GM21515 (cell line): ENCODE results near the gene RAB35.

ENCODE experiments used
- ATAC-seq: cut with Tn5 transposase; IDR thresholded peaks from one replicate; pipeline ENCODE4 v1.9.1; 2021; ENCODE audit not compliant: unreplicated experiment

The RAB35 gene

DNA sequence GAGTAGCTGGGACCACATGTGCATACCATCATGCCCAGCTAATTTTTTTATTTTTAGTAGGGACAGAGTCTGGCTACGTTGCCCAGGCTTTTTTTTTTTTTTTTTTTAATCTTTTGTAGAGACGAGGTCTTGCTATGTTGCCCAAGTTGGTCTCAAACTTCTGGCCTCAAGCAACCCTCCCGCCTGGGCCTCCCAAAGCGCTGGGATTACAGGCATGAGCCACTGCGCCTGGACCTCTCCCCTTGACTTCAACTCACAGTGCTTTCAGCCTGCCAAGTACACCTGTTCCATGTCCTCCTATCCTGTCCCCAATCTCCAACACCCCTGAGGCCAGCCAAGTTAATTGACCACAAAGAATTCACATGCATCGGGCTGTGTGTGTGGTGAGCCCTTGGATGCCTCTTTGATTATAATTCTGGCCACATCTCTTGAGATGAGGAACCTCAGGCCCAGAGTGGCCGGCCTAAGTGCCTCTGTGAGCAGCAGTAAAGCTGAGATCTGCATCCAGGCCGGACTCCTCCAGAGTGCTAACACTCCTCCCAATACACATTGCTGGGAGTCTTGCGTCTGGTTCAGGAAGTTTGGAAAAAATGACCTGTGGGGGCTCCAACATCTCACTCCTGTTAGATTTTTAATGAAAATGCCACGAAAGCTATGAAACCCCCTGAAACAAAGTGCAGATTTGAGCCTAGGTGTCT, 6.8 kb downstream of the RAB35 start:
- no peak for ATAC-seq

DNA sequence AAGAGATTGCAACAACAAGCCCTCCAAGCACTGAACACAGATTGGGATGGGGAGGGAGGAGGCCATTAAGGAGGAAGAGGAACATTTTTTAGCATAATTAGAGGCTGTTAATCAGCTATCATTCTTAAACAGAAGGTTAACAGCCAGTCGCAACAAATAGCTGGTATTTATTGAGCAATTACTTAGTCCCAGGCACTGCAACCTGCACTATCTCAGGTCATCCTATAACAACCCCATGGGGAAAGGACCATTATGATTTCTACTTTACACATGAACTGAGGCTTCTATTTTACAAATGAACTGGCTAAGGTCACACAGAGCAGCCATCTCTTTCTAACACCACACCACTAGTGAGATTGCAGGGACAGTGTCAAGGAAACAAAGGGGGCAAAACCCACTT, 10.4 kb downstream of the RAB35 start:
- no peak for ATAC-seq

DNA sequence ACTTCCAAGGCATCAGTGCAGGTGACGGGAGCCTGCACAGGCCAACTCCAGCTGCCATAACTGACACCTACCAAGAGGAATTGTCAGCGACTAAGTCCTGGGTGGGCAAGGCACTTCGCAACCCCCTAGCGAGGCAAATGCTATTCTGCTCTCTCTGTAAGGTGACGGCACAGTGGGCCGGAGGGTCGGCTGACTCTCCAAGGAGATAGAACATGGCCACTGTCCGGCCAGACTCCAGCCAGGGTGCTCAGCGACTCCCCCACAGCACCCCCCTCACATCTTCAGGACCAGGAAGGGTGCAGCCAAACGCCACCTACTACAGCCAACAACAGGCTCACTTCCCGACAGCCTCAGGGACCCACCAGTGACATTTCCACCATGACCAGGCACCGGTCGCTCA, 13.2 kb downstream of the RAB35 start:
- no peak for ATAC-seq

DNA sequence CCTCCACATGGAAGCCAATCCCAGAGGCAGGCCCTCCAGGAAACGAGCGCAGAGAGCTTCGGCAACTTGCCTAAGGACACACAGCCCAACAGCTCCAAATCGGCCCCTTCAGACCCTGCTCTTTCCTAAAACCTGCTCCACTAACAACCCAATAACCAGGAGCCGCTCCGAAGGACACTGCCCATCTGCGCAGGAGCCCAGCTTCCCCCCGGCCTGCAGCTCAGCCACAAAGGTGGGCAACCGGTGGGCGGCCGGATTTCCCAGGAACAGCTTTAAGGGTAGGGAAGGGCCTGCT, 13.6 kb downstream of the RAB35 start:
- no peak for ATAC-seq

DNA sequence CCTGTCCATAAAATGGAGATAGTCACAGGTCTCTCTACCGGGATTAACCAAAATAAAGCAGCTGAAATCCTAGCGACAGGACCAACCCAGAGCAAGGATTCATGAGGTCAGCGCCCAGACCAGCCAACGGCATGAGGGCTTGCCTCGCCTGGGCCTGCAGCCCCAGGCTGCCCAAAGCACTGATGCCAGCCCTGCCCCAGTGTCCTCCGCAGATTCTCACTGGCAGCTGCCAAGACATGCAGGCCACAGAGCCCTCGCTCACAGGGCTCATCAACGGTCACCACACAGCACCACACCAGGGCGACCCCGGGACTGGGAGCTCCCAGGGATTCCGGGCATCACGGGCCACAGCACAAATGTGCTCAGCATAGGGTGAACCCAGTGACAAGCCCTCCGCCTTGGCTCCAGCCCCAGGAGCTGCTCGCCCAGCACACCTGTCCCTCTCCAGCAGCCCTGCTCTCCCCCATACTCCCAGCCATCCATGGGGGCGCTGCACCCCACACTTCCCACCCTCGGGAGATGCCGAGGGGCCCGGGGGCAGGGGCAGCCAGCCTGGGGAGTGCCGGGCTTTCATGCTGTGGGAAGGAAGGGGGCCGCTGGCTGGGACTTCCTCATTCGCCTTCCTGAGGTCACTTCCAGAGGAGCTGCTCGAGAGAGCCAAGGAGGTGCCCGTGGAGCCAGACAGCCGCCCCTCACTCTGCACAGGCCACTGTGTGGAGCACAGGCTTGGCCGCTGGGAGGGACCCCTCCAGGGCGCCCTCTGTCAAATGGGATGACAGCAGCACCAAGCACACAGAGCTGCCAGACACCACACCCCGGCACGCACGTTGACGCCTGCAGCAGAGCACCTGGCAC, 14.1 kb downstream of the RAB35 start:
- no peak for ATAC-seq

DNA sequence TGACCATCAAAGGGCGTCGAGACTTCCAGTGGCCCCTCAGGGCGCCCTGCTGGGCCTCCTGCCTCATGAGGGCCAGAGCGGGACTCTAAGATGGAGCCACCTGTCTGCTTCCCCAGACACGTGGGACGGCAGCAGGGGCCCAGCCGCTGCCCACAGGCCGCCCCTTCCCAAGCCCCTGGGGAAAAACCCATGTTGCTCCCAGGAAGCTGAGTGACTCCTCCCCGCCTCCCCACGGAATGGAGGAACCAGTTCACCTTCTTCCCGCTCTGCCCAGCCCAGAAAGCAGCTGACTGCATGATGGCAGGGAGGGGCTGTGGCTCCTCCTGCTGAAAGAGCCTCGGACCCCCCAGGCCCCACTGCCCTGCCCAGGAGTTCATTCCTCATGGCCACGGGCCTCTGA, 14.9 kb downstream of the RAB35 start:
- no peak for ATAC-seq

DNA sequence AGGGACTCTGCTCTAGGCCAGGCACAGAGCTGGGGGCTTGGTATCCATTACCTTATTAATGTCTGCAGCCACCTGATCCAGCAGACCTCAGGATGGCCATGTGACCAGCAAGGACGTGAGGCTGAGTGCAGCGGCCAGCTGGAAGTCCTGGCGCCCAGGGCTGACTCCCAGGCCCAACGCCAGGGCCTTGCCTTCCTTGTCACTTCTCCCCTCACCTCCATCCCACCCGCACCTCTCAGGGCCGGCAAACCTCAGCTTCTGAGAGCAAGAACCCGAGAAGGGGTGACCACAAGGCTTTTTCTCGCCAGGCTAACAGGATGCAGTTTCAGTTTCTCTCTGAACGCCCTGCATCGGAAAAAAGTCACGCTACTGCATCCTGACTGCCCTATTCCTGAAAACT, 15.4 kb downstream of the RAB35 start:
- ATAC-seq, result no peak

DNA sequence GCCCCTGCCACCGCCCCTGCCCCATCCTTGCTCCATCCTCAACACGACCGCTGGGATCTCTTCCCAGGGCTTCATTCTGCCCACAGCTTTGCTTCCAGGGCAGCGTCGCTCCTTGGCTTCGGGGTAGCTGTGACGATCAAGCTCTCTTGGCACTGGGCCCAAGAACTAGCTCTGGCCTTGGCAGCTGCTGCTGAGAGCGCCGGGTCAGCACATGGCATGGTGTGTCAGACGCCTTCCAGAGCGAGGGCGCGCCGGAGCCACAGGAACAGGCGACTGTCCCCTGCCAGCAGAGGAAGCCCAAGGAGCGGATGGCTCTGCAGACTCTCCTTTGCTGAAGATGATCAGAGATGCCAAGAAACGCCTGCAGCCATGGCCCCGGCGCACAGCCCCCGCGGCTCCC, 15.9 kb downstream of the RAB35 start:
- no peak for ATAC-seq

DNA sequence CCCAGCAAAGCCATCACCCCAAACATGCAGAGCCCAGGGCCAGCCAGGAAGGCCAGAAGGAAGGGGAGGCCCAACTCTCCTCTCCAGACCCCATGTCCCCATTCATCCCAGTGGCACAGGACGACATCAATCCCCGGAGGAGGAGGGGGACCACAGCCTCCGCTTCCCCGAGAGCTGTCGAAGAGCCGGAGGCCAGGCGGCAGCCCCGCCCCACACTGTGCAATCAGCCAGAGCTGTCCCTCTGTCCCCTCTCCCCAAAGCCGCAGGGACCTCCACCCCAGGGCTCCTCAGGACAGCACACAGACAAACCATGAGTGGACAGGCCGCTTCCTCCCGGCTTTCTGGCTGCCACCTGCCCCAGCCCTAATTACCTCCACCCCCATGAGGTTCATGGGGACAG, 16.8 kb downstream of the RAB35 start:
- no peak for ATAC-seq

DNA sequence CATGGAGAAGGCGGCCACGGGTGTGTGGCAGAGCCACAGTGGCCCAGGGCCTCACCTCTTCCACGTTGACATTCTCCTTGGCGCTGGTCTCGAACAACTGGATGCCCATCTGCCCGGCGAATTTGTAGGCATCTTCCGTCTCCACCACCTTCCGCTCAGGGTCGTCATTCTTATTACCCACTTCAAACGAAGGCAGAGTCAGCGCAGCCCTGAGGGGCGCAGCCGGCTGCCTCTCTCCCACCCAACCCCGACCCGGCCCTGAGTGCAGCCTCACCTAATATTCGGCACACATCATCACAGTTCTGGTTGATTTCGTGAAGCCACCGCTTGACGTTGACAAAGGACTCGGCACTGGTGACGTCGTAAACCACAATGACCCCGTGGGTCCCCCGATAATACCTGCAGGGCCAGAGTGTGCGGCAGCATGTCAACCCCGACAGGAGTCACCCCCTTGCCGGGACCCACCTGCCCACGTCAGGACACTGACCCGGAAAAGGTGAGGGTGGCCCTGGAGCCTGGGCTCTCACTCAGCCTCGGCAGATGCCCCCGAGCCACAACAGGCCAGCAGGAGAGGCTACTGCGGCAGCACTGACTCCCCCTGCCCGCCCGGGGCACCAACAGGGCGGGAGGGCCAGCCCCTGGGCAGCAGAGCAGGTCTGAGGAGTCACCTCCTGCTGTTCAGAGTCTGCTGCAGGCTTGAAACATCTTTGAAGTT, 17.6 kb downstream of the RAB35 start:
- ATAC-seq, result no peak

DNA sequence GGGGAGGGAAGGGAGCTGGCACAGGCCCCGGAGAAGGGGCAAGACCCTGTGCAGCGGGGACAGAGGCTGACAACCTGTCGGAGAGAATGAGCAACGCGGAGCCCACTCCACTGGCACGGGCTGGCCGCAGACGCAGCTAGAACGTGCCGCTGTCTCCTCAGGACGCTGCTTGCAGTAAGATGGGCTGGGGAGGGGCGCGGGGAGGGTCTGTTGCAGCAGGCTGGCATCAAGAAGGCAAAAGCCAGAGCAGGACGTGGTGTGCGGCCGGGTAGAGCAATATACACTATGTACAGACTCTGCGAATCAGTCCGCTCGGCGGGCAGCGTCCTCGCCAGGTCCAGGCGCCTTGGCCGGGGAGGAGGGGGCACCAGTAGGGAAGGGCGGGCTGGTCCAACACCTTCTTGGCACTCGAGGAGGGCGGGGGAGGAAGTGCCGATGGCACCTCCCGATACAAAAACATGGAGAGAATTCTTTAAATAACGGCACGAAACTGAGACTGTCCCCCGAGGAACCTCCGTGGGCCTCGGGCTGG, 19.8 kb downstream of the RAB35 start:
- ATAC-seq, result no peak

DNA sequence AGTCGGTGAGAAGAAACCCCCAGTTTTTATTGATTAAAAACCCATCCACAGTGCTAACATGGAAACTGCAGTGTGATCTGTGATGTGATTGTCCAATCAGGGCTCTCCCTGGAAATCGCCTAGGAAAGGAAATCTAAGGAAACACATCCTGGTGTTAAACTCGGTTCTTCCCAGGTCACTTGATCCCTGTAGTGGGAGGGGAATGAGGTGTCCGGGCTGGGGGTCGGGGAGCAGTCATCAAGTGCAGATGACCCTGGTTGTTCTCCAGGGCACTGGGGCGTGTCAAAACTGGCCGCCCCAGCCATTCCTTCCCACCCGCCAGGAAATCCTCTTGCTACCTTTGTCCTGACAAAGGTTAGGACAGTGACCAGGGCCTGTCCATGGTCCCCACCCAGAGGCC, 20.8 kb downstream of the RAB35 start:
- no peak for ATAC-seq

DNA sequence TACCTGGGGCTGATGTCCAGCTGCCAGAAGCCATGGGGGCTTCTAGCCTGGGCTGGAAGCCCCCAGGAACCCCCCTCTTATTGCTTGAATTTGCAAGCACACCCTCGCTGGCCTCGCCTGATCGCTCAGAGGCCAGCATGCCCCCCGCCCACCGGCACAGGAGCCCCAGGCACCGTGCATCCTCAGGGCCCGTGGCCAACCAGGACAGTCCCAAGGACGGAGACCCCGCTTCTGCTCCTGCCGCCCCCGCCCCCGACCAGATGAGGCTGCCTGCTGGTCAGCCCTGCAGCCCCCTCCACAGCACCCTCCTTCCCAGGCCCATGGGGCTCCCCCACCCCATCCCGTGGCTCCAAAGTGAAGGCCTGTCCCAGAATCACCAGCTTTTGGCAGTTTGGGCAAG, 21.2 kb downstream of the RAB35 start:
- no peak for ATAC-seq

DNA sequence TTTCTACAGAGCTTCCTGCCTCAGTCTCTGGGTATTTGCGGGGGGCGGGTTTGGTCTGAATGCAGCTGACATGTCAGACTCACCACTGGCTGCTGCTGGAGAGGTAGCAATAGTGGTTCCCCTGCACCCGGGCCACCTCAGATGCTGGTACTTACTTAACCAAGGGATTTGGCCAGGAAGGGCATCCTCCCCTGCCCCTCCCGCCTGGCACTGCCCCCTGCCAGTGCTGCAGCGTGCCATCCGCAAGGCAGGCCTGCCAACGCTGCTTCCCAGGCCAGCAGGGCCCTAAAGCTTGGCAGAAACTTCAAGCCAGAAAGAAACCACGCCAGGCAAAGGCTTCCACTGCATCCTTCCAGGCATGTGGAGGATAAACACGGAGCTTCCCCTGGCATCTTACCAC, 22.1 kb downstream of the RAB35 start:
- ATAC-seq, result no peak

DNA sequence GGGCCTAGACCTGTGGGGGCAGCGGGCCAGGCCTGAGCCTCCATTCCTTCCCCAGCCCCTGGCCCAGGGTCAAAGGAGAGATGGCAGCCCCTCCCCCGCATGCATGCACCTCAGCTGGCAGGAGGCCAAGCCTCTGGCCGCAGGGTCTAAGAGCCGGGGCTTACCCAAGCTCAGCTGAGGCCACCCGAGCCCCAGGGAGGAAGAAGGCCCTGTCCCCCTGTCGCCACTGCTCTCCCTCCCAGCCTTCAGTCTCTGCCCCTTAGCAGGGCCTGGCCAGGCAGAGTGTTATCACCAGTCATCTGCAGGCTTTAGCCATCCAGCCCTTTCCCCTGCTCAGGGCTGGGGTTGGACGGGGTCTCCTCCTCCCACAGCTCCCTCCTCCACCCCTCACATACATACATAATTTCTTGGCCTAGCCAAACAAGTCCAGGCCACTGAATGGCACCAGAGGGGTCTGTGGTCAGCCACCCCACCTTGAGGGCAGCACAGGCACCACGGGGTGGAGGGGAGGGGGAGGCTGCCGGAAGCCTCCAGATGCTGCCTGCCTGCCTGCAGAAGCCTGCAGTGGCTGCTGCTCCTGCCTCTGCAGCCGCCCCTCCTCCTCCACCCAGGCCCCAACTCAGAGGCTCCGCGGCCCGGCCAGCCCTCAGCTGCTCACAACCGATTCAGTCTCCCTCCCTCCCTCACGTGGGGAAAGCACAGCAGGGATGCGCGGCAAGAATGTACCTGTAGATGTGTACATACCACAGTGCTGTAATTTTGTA, 22.8 kb downstream of the RAB35 start:
- no peak for ATAC-seq

DNA sequence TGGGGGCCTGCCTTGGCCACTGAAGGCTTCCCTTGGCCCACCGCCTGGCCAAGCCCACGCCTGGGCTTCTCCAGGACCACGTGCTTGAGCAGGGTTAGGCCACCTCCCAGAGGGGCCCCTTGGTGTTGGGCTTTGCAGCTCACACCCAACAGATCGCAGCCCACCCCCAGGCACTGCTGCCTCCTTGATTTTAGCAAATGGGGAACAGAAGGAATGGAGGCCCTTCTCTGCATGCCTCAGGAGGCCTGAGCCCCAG, 23.3 kb downstream of the RAB35 start:
- no peak for ATAC-seq

DNA sequence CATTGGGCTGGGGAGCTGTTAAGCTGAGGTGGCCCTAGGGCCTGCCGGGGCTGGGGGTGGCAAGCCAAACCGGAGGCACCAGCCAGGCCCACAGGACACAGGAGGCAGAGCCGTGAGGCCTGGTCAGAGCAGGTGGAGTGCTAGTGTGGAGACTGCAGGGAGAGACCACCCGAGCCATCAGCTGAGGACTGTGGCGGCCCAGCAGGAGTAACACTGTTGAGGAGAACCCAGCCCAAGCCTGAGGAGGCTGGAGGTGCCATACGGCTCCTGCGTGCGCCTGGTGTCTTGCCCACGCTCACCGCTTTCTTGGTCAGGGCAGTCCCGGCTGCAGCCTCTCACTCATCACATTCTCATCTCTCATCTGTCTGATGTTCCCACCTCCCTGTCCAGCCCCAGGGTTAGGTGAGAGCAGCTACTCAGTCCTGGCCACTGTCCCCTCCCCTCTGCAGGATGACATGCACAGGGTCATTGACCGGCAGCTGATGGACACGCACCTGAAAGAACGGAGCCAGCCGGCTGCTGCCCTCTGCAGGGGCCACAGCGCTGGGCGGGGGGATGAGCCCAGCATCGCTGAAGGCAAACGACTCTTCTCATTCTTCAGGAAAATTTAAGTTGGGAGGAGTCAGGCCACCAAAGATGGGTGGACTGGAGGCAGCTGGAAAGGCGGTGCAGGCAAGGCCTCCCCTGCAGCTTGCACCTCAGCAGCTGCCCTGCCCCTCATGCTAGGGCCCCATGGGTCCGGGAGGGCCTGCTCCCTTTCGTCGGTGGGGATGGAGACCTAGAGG, 23.8 kb downstream of the RAB35 start:
- no peak for ATAC-seq

DNA sequence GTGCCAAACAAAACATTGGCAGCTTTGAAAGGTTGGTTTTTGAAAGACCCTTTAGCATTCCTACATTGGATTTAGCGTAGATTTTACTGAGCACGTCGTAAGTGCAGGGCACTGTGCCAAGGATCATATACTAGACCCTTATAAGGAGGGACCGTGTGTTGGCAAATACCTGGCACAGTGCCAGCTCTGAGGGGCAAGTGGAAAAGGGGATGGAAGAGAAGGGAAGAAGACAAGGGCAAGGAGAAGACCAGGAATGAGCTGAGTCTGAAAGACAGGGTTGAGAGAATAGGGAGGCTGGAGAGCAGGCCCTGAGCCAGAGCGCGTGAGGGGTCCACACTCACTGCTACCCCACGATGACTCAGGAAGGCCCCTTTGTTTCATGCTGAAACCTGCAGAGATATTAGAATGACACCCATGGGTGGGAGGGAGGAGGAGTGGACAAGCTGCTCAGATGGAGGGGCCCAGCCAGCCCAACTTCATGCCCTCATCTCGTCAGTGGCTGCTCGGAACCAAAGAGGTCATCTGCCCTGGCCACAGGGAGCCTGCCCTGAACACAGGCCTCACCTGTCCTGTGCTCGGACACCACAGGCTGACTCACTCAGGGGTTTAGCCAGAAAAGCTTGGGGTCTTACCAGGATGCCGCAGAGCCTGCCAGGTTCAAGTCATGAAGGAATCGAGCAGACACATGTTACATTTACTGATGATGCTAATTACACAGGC, 25.0 kb downstream of the RAB35 start:
- no peak for ATAC-seq

DNA sequence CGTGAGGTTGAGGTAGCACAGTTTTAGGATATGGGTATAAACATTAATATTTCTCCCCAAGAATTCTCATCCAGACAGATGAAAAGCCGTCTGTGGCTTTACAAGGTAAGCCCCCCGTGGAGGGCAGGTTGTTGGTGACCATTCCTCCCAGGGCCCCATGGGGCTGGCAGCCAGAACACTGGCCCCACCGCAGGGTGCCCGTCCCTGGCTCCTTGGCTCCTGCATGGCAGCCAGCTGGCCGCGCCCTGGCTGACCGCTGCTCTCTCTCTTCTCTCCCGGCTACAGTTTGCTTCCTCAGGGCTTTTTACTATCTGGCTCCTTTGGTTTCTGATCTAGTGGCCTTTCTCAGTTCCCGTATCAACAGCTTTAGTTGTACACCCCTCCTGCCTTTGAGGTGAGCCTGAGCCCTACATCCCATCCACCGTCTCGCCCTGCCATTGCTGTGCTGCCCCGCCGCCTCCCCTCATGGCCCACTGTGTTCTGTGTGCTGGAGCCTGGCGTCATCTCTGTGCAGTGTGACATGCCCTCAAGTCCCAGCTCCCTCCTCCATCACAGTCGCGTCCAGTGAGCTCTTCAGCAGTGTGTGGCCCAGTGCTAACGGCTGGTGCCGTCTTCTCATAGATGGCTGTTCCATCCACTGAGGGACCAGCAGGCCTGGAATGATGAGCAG, 25.8 kb downstream of the RAB35 start:
- ATAC-seq, result no peak

DNA sequence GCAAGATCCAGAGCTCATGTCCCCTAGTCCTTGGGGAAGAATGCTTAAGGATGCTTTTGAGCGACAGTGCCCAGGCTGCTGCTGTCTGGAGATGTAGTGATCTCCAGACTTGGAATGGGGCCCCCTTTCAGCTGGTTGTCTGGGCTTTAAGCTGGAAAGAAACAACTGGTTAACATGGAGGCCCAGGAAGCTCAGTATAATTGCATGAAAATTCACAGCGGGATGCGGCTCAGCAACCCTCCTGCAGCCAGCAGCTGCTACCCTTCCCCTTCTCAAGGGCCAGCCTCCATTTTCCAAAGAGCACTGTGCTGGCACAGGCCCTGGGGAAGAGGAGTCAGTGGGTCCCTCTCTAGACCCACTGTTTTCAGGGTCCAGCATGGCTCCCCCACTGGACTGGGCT, 26.3 kb downstream of the RAB35 start:
- ATAC-seq, result no peak
